PFSK-1 (cell line): Measurements from ENCODE around the gene MOB3A.

ENCODE experiments used
- FOXP2 ChIP-seq: optimal IDR thresholded peaks from 2 replicates; pipeline ENCODE3; 2011; ENCODE audit warnings: borderline replicate concordance, control low read depth, inconsistent platforms; ENCODE audit not compliant: insufficient read depth; ENCODE audit errors: extremely low read length, extremely low read depth
- POLR2AphosphoS5 ChIP-seq: IDR thresholded peaks from 2 replicates; pipeline ENCODE4 v1.6.1; 2012; ENCODE audit warnings: low read depth, mild to moderate bottlenecking, control low read depth, low read length, moderate library complexity
- TAF1 ChIP-seq: IDR thresholded peaks from 2 replicates; pipeline ENCODE4 v1.6.1; 2012; ENCODE audit warnings: low read length, control low read depth, borderline replicate concordance; ENCODE audit not compliant: insufficient read depth
- TF ChIP-seq, protein P1 (sequence below), 2 experiments: IDR thresholded peaks; 2 replicates each; pipeline versions ENCODE4 v1.6.1 to v1.8.0; 2011 to 2012; ENCODE audit warnings: low read depth in 2 of 2, low read length in 2 of 2, control low read depth in 1 of 2, inconsistent platforms in 1 of 2, mild to moderate bottlenecking in 1 of 2, moderate library complexity in 1 of 2; ENCODE audit not compliant: insufficient read depth in 1 of 2

DNA sequence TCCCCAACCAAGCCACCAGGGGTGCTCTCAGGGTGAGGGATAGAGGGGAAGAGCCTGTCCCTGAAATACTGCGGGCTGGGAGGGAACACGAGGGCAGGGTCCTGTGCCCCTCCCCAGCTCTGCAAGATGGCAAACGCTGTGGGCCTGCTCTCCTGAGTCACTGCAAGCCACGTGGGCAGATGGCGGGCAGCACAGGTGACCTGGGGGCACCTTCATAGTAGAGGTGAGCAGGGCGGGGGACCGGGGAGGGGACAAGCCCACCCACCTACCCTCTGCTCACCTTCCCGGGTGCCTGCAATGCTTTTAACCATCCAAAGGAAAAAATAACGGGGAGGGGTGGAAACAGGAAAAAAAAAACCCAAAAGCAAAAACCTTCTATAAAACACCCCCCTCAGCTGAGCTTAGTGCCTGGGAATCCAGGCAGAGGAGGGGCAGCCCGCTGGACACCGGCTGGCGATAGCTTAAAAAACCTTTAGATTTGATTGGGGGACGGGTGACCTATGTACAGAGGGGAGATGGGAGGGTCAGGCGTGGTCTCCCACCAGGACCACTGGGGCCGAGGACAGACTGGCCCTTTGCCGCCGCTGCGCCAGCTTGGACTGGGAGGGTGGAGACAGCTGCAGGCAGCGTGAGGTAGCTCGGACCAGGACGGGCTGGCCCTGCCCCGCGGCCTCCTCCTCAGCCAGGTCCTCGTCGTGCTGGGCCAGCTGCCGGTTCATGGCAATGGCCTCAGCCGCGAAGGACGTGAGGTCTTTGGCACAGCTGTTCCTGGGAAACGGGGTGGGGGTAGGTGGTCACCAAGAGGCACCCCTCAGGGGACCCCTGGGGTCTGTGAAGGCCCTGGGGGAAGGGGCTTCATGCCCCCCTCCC is 56.8 kb downstream of the MOB3A start:
- TF ChIP-seq, protein P1, sequence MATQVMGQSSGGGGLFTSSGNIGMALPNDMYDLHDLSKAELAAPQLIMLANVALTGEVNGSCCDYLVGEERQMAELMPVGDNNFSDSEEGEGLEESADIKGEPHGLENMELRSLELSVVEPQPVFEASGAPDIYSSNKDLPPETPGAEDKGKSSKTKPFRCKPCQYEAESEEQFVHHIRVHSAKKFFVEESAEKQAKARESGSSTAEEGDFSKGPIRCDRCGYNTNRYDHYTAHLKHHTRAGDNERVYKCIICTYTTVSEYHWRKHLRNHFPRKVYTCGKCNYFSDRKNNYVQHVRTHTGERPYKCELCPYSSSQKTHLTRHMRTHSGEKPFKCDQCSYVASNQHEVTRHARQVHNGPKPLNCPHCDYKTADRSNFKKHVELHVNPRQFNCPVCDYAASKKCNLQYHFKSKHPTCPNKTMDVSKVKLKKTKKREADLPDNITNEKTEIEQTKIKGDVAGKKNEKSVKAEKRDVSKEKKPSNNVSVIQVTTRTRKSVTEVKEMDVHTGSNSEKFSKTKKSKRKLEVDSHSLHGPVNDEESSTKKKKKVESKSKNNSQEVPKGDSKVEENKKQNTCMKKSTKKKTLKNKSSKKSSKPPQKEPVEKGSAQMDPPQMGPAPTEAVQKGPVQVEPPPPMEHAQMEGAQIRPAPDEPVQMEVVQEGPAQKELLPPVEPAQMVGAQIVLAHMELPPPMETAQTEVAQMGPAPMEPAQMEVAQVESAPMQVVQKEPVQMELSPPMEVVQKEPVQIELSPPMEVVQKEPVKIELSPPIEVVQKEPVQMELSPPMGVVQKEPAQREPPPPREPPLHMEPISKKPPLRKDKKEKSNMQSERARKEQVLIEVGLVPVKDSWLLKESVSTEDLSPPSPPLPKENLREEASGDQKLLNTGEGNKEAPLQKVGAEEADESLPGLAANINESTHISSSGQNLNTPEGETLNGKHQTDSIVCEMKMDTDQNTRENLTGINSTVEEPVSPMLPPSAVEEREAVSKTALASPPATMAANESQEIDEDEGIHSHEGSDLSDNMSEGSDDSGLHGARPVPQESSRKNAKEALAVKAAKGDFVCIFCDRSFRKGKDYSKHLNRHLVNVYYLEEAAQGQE (IDR thresholded peaks at IDR 0.05; ENCODE audit: insufficient read depth in 1 of 2, low read depth in 2 of 2, low read length in 2 of 2), result no peak
- TF ChIP-seq FOXP2, result no peak
- no peak for TF ChIP-seq TAF1
- no peak for TF ChIP-seq POLR2AphosphoS5
